ENCODE measurements around the gene WWOX.

WWOX gene

GRCh38 chr16:79171504-79171903 is 1072.0 kb downstream of the WWOX start:
- TF ChIP-seq GATA1 (IDR thresholded peaks at IDR 0.05; ENCODE audit: low read depth, low read length), result no peak
- DNase-seq, result no peak

- no peak for TF ChIP-seq POLR2A (IDR thresholded peaks at IDR 0.05; ENCODE audit: low read length)
- no peak for TF ChIP-seq GATA1 (IDR thresholded peaks at IDR 0.05; ENCODE audit: low read depth, low read length)
- no peak for DNase-seq
These were observed 1072.7 kb downstream of the WWOX start for GRCh38 chr16:79171931-79172705.

GRCh38 chr16:79172976-79173500 is 1073.6 kb downstream of the WWOX start:
- TF ChIP-seq GATA1 (IDR thresholded peaks at IDR 0.05; ENCODE audit: low read depth, low read length) (no peak), POLR2A (IDR thresholded peaks at IDR 0.05; ENCODE audit: low read length) (no peak)

GRCh38 chr16:79173919-79174318 is 1074.5 kb downstream of the WWOX start:
- no peak for DNase-seq
- TF ChIP-seq GATA1 (IDR thresholded peaks at IDR 0.05; ENCODE audit: low read depth, low read length) (no peak), POLR2A (IDR thresholded peaks at IDR 0.05; ENCODE audit: low read length) (no peak)

More at GRCh38 chr16:79172976-79173500, 1073.6 kb downstream of the WWOX start:
- no peak for DNase-seq

- DNase-seq, result no peak
- no peak for TF ChIP-seq GATA1 (IDR thresholded peaks at IDR 0.05; ENCODE audit: low read depth, low read length)
- TF ChIP-seq POLR2A (IDR thresholded peaks at IDR 0.05; ENCODE audit: low read length), result no peak
These were observed 1076.0 kb downstream of the WWOX start for GRCh38 chr16:79175286-79176057.

- no peak for DNase-seq
- no peak for TF ChIP-seq GATA1 (IDR thresholded peaks at IDR 0.05; ENCODE audit: low read depth, low read length)
These were observed 1077.6 kb downstream of the WWOX start for GRCh38 chr16:79177018-79177417.

GRCh38 chr16:79181419-79181818 is 1082.0 kb downstream of the WWOX start:
- DNase-seq, result no peak
- TF ChIP-seq GATA1 (IDR thresholded peaks at IDR 0.05; ENCODE audit: low read depth, low read length) (no peak), POLR2A (IDR thresholded peaks at IDR 0.05; ENCODE audit: low read length) (no peak)

- DNase-seq, result no peak
- TF ChIP-seq GATA1 (IDR thresholded peaks at IDR 0.05; ENCODE audit: low read depth, low read length) (no peak), POLR2A (IDR thresholded peaks at IDR 0.05; ENCODE audit: low read length) (no peak)
These were observed 1083.2 kb downstream of the WWOX start for GRCh38 chr16:79182616-79183015.

- no peak for DNase-seq
These were observed 1084.1 kb downstream of the WWOX start for GRCh38 chr16:79183571-79183970.

GRCh38 chr16:79184464-79185030 is 1085.1 kb downstream of the WWOX start:
- TF ChIP-seq POLR2A (IDR thresholded peaks at IDR 0.05; ENCODE audit: low read length) (no peak), GATA1 (IDR thresholded peaks at IDR 0.05; ENCODE audit: low read depth, low read length) (no peak)
- no peak for DNase-seq

More at GRCh38 chr16:79183571-79183970, 1084.1 kb downstream of the WWOX start:
- no peak for TF ChIP-seq GATA1 (IDR thresholded peaks at IDR 0.05; ENCODE audit: low read depth, low read length)

- no peak for DNase-seq
- TF ChIP-seq POLR2A (IDR thresholded peaks at IDR 0.05; ENCODE audit: low read length), result no peak
- no peak for TF ChIP-seq GATA1 (IDR thresholded peaks at IDR 0.05; ENCODE audit: low read depth, low read length)
These were observed 1086.3 kb downstream of the WWOX start for GRCh38 chr16:79185711-79186110.

GRCh38 chr16:79186196-79186595 is 1086.7 kb downstream of the WWOX start:
- no peak for DNase-seq
- TF ChIP-seq POLR2A (IDR thresholded peaks at IDR 0.05; ENCODE audit: low read length), result no peak
- no peak for TF ChIP-seq GATA1 (IDR thresholded peaks at IDR 0.05; ENCODE audit: low read depth, low read length)

- no peak for DNase-seq
- TF ChIP-seq POLR2A (IDR thresholded peaks at IDR 0.05; ENCODE audit: low read length) (no peak), GATA1 (IDR thresholded peaks at IDR 0.05; ENCODE audit: low read depth, low read length) (no peak)
These were observed 1088.8 kb downstream of the WWOX start for GRCh38 chr16:79188115-79188738.

- no peak for DNase-seq
- TF ChIP-seq GATA1 (IDR thresholded peaks at IDR 0.05; ENCODE audit: low read depth, low read length) (no peak), POLR2A (IDR thresholded peaks at IDR 0.05; ENCODE audit: low read length) (no peak)
These were observed 1089.3 kb downstream of the WWOX start for GRCh38 chr16:79188739-79189122.
